Stimulated activated CD8-positive, alpha-beta memory T cell treated with anti-CD3 and anti-CD28 coated beads, Interleukin-7, amount 100 ng/mL, for 24 hours (primary cell): ENCODE data around the gene MICAL3.
"Not testable (repeated sequence)": the region's sequence is repeated elsewhere in the genome, so short reads cannot be mapped to it uniquely, and the experiment has no call there.

Experiments
- DNase-seq: peaks from one replicate; pipeline ENCODE4 v3.0.0-alpha.2; 2020; ENCODE audit warnings: low read depth

MICAL3 gene

GRCh38 chr22:17953147-17953546 lies 71.2 kb downstream of the MICAL3 start:
- DNase-seq, result no peak

DNA sequence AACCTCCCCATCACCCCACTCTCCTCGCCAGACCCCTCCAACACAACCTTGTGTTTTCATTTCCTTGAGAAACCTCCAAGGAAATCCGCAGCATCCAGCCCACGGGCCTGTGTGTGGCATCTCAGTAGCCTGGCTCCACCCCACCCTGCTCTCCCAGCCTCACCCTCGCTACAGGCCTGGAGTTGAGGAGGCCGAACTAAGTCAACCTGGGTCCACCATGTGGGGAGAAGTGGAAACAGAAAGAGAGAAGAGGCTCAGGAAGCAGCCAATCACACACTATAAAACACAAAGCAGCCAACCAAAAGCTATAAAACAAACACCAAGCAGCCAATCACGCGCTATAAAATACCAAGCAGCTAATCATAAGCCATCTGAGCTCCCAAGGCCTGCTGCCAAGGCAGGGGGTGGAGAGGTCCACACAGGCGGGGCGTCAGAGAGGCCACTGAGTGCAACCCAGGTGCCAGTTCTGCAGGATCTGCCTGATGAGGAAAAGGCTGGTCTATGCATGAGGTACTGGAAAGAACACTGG lies 72.0 kb downstream of the MICAL3 start:
- no peak for DNase-seq

DNA sequence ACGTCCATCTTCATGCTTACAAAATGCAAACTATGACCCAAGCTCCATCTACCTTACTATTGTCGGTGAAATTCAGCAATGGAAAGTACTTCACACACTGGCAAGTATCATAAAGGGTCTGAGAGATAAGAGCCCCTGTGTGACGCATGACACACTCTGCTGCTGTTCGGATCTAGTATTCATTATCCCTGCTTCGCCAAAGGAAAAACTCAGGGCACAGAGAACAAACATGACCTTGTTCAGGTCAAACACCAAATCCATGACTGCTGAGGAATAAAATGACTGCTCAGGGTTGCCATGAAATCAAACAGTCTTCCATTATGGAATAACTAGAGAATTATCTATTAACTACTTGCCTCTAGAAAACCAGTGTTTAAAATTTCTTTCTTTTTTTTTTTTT lies 73.0 kb downstream of the MICAL3 start:
- DNase-seq, result no peak

- DNase-seq, result no peak
Observed at GRCh38 chr22:17950651-17951214, 73.6 kb downstream of the MICAL3 start.

DNA sequence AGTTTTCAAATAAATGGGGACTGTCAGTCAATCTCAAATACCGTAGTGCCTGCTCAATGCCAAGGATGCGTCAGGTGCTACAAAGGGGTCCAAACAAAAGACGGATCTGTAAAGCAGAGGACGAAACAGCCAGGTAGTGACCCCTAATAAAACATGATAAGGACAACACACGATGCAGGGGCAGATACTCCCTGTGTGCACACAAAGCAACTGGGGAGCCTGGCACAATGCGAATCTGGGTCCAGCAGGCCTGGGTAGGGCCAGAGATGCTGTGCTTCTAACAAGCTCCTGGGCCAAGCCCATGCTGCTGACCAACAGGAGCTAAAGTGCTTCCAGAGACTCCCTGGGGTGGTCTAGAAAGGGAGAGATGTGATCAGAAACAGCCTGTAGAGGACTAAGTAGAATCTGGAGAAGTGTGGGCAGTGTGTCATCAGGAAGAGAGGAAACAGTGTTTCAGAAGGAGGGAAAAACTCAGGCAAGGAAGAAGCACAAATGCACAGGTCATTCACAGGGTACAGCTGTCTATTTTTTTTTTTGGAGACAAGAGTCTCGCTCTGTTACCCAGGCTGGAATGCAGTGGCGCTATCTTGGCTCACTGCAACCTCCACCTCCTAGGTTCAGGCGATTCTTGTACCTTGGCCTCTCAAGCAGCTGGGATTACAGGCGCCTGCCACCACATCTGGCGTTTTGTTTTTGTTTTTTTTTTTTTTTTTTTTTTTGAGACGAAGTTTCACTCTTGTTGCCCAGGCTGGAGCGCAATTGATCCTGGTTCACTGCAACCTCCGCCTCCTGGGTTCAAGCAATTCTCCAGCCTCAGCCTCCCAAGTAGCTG lies 74.5 kb downstream of the MICAL3 start:
- no peak for DNase-seq

GRCh38 chr22:17948101-17948500 lies 76.3 kb downstream of the MICAL3 start:
- no peak for DNase-seq

- no peak for DNase-seq
Observed at GRCh38 chr22:17946662-17947367, 77.5 kb downstream of the MICAL3 start.

DNA sequence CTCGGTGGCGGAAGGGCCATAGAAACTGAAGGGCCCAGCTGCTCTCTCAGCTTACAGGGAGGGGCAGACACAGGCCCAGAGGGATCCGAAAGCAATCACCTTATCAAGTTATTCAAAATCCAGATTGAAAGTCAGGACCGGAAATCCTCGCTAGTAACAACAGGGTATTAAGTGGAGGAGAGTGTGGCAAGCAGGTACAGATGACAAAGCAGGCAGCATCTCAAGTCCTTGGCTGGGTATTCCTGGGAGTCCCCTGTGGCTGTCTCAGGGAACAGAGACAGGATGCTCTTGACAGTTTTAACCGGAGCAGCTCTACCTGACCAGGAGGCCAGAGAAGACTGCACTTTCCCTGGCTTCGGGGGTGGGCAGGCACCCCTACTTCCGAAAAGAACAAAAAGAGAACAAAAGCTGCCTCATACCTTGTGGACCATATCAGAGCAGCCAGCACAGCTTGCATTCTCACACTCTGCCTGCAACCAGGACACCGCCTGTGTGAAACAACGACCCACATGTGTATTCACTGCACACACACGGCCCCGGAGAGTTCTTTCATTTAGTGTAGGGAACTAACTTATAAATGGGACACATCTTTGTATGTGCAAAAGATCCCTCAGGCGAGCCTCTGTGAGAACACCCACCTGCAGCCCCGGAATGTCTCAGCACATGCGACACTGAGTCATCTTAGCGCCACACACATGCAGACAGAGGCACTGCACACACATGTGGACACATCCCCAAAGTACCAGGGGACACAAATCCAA lies 78.3 kb downstream of the MICAL3 start:
- no peak for DNase-seq

GRCh38 chr22:17945156-17945887 lies 79.0 kb downstream of the MICAL3 start:
- no peak for DNase-seq

DNA sequence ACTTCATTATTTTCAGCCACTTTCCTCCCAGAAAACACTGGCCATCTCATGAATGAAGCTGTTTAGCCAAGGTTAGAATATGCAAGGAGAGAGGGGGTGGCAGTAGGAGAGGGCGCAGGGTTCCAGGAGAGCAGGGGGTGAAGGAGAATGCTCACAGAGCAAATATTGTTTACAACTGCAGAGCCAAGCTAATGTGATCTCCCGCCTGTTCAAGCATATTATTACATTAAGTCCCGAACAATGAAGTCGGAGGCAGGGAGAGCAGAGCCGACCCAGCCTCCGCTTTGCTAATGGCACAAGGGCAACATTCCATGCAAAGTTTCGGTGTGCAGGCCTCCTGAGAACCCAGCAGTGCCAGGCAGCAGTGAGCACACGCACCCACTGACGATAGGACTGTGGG lies 80.1 kb downstream of the MICAL3 start:
- DNase-seq, result no peak

GRCh38 chr22:17943533-17944249 lies 80.7 kb downstream of the MICAL3 start:
- DNase-seq, result no peak

DNA sequence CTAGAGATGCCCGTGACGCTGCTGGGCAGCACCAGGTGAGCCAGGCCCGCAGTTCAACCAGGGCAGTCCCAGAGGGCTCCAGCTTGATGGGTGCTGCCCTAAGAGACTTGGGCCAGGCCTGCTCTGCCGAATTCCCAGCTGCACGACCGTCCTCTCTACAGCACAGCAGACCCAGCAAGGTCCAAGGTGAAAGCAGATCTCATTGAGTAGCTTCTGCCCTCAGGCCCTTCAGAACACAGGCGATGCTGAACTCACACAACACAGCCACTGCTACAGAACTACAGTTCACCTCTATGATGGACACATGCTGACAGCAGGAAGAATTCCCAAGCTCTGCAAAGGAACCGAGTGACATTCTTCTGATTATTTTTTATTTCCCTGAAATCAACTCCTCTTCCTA lies 81.6 kb downstream of the MICAL3 start:
- DNase-seq, result no peak

DNA sequence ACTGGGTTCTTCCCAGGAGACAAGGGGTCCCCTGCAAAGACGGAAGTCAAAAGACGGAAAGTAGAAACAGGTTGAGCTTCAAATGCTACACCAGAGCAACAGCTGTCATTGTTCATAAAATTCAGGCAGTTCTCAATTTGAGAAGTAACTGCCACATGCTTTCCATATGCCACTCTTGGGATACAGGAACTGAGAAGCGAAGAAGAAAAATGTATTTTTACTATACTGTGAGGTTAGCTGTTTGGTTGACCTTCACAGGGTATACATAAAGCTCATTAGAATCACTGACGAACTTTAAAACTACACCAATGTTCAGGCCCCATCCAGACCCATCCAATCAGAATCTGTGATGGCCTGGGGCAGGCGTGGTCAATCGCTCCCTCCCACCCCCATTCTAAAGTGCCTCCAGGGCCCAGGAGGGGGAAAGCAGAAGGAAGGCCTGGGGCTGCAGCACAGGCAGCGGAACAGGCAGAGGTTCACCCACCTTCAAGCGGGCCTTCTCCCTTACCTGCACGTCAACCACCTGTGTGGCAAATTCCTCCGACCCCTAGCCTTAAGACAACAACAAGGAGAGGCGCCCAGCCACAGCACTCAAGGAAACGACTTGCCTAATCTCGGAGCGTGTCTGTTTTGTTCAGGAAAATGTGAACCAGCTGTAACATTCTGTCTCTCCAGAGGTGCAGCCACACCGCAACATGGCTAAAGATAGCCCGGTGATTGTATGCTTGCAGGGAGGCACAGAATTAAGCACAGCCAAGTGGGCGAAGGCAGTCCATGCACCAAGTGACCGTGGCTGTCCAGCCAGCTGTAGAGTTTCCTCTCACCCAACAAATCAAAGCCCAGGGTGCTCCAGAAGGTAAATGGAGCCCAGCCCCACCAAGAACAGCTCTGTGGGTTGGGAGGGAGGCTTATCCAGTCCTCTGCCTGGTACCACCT lies 82.6 kb downstream of the MICAL3 start:
- DNase-seq, result no peak

- no peak for DNase-seq
Observed at GRCh38 chr22:17939579-17939978, 84.8 kb downstream of the MICAL3 start.

GRCh38 chr22:17939011-17939410 lies 85.3 kb downstream of the MICAL3 start:
- DNase-seq, result no peak

- DNase-seq, result no peak
Observed at GRCh38 chr22:17938484-17938924, 85.9 kb downstream of the MICAL3 start.

DNA sequence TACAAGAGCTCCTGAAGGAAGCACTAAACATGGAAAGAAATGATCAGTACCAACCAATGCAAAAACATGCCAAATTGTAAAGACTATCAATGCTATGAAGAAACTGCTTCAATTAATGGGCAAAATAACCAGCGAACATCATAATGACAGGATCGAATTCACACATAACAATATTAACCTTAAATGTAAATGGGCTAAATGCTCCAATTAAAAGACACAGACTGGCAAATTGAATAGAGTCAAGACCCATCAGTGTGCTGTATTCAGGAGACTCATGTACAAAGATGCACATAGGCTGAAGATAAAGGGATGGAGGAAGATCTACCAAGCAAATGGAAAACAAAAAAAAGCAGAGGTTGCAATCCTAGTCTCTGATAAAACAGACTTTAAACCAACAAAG lies 91.9 kb downstream of the MICAL3 start:
- DNase-seq, result not testable (repeated sequence)

DNA sequence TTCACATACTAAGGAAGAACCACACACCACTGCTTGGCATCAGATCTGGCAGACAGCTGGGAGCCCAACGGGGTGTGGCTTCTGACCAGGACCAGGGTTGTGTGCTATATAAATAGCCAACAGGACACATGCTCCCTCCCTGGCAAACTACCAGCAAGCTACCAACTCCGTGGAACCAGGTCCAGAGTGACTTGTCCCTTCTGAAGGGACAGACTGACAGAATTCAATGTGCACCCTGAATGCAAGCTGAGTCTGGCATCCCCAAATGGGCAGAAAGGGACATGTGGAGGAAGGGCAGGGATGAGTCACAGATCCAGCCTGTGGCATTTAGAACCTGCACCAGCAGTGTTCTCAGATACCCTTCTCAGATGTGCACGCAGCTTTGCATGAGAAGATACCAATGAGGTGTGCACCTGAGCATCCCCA lies 92.9 kb downstream of the MICAL3 start:
- DNase-seq, result no peak

DNA sequence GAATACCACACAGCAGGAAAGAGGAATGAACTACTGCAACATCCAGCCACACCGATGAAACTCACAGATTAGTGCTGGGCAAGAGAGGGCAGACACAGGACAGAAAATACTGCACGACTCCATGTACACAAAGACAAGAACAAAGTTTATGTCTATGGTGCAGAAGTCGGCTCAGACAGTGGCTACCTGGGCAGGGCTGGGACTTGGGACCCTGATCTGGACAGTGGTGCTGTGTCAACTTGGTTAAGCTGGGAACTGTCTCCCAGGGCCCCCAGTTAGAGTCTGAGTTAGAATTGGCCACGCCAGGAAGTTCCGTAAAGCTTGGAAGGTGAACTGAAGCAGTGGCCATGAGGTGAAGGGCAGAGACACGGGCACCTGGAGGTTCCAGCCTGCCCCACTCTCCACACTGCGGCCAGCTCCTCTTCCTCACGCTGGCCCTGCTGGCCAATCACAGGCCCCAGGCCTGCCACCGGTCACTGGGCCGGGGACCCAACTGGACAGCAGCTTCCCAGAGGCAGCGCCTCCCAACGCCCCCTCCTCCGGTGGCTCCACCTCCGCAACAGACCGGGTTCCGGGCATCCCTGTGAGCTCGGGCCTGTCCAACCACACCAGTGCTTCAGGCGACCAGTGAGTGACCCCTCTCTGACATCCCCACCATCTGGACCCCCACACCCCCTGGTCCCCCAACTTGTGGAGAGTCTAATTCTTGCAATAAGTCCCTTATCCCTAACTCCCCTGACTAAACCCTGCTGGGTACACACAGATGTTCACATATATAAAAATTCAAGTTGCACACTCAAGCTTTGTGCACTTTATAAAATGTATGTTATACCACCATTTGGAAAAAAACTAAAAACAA lies 93.7 kb downstream of the MICAL3 start:
- no peak for DNase-seq
